Heart left ventricle (tissue), 16 donors: ENCODE measurements around the gene MOB1A. TPM values are rescaled to one million over a fixed set of nuclear protein-coding genes. Genes with fewer than 3 reads are reported as not detected.
"Not testable (repeated sequence)": the region's sequence is repeated elsewhere in the genome, so short reads cannot be mapped to it uniquely, and the experiment has no call there.

Source experiments
- ATAC-seq, 4 donors: fragments of 200-7000 bp; cut with Tn5 transposase; one replicate each; pipeline ENCODE4 v1.9.1; 2020 to 2022; ENCODE audit warnings: moderate library complexity in 4 of 4, mild to moderate bottlenecking in 3 of 4, moderate number of reproducible peaks in 1 of 4
- DNase-seq, 5 donors: peaks; one replicate each; pipeline ENCODE4 v3.0.0-alpha.2; 2020
- H3K27ac ChIP-seq, 12 donors: fragments of 200-600 bp; sonication (generic) in 4 of 12; one replicate each; pipeline versions ENCODE4 v1.5.0 to v1.8.0; 2016 to 2022; ENCODE audit warnings: mild to moderate bottlenecking in 2 of 12
- H3K27me3 ChIP-seq, 9 donors: fragments of 200-600 bp; sonication (generic) in 2 of 9; one replicate each; pipeline versions ENCODE4 v1.5.1 to v1.8.0; 2016 to 2022; ENCODE audit warnings: mild to moderate bottlenecking in 3 of 9
- H3K36me3 ChIP-seq, 9 donors: fragments of 200-600 bp; sonication (generic) in 2 of 9; one replicate each; pipeline versions ENCODE4 v1.5.0 to v1.8.0; 2018 to 2022; ENCODE audit warnings: mild to moderate bottlenecking in 2 of 9
- H3K4me1 ChIP-seq, 12 donors: fragments of 200-600 bp; sonication (generic) in 4 of 12; one replicate each; pipeline versions ENCODE4 v1.5.0 to v1.8.0; 2016 to 2022; ENCODE audit warnings: mild to moderate bottlenecking in 3 of 12
- H3K4me3 ChIP-seq, 12 donors: fragments of 200-600 bp; sonication (generic) in 4 of 12; one replicate each; pipeline versions ENCODE4 v1.5.0 to v1.8.0; 2017 to 2022; ENCODE audit warnings: mild to moderate bottlenecking in 9 of 12, moderate library complexity in 4 of 12
- H3K9me3 ChIP-seq, 12 donors: fragments of 200-600 bp; sonication (generic) in 4 of 12; one replicate each; pipeline versions ENCODE4 v1.5.0 to v1.8.0; 2016 to 2022; ENCODE audit warnings: mild to moderate bottlenecking in 1 of 12
- CTCF ChIP-seq, 12 donors: fragments of 200-600 bp; sonication (generic) in 4 of 12; IDR thresholded peaks; one replicate each; pipeline versions ENCODE4 v1.5.0 to v1.8.0; 2018 to 2022; ENCODE audit warnings: antibody characterized with exemption in 12 of 12, mild to moderate bottlenecking in 5 of 12
- POLR2A ChIP-seq, 2 donors: fragments of 450-650 bp; IDR thresholded peaks; one replicate each; pipeline ENCODE4 v1.6.1; 2017; ENCODE audit warnings: antibody characterized with exemption in 2 of 2, mild to moderate bottlenecking in 2 of 2, moderate library complexity in 2 of 2
- WGBS, 4 donors: extraction: QIAGEN DNeasy Blood & Tissue Kit in 2 of 4; methylation state at CpG; one replicate each; pipeline versions ENCODE4 v1.1.5 to v1.1.7; 2013 to 2018; 5-methylcytosine and 5-hydroxymethylcytosine counted together
- intact Hi-C, 10 donors: fragments of 100-400 bp; cut with DNase I; formaldehyde crosslinking; loops; one replicate each; pipeline versions ENCODE4 v1.11.1 to v1.14.2; 2022
- polyA plus RNA-seq, 2 donors: library from polyadenylated mRNA; stranded (reverse); fragments of 200-250 nt; gene quantifications; one replicate each; pipeline ENCODE4 v1.2.3, GENCODE V29; 2013
- total RNA-seq, 9 donors: library from RNA; depleted of rRNA in 2 of 9; stranded (reverse); fragments of >200 nt in 2 of 9; fragmentation: NEBNext Ultra II Directional in 3 of 9; extraction: Animal tissue kit (Norgen Biotek cat#: 25700) in 3 of 9; gene quantifications; one replicate each; pipeline versions ENCODE4 v1.1.0 to v1.2.4, GENCODE V29; 2016 to 2023
- donor health status: ischemic (EF 13 %, LVEDD 7.1; RV severe dilation, severe dysfunction).
- donor health status: healthy with polysubstance abuse.
- donor health status: DM: no; HTN: yes; CAD: no.
- donor health status: DM: no; HTN: no; CAD: no.
- donor health status: ischemic (EF 25% LVEDD 6.9; RV normal size, moderate dysfunction).
- donor health status: ischemic (EF 25% LVEDD 5.7; RV mildly dilated, moderate dysfunction).
- donor health status: healthy.
- donor health status: DM: yes; HTN: yes; CAD: no.
- donor health status: ischemic (EF 35%, LVEDD 5.7; RV mildly dilated, moderate dysfunction).
- donor health status: nonischemic (EF 11% LVEDD 7.7; RV severe dilation, severe dysfunction).
- donor health status: DM: yes; HTN: yes; CAD: no.
- donor health status: PGD.
- donor health status: ischemic (EF 29% LVEDD 5.4; RV normal size, mild dysfunction).
- donor health status: nonischemic (EF 23%, LVEDD 6.1; RV moderate dilation, normal function).

The MOB1A gene
- total and polyA plus RNA-seq, 11 donors, result 15.0 to 104 (median 53.5) TPM

GRCh38 chr2:74188696-74189095, 10.0 kb upstream of the MOB1A start:
- Histone ChIP-seq H3K4me3 (no peak overlapping the region), H3K9me3 (no peaks in the 10 kb centered on the region), H3K4me1 (peaks cover 0 to 11% (median 0%) of the 10 kb centered on the region in 12 donors), H3K36me3 (no peaks in the 10 kb centered on the region), H3K27ac (no peak overlapping the region), H3K27me3 (no peaks in the 10 kb centered on the region)
- intact Hi-C loops, result no loop called here
- 93 to 97% (median 95%) methylated on average over 3 of the region's 3 CpGs for WGBS, 4 donors
- no peak for TF ChIP-seq CTCF (IDR thresholded peaks at IDR 0.05)
- TF ChIP-seq POLR2A (IDR thresholded peaks at IDR 0.05), result no peak
- no peak for DNase-seq
- no peak for ATAC-seq

DNA sequence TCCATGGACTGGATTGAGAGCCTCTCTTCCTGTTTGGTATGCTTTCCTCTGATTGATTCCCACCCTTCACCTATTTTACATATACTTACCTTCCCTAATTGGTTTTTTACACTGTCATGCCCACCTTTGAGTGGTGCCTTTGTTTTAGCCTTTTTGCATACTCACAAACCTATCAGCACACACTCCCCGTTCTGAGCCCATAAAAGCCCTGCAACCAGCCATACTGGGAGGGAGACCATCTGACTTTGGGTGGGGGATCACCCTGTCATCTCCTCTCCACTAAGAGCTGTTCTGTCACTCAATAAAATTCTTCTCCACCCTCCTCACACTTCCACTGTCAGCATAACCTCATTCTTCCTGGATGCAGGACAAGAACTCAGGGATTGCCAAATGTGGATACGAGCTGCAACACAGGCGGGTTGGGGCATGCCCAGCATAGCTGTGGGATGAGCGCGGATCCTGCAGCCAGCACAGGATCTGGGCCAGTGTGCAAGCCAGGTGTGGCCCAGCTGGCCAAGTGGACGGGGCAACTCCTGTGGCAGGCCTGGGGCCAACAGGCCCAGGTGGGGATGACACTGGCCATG, 9.4 kb upstream of the MOB1A start:
- Histone ChIP-seq H3K27ac (no peak overlapping the region), H3K9me3 (no peaks in the 10 kb centered on the region), H3K4me1 (peaks cover 0 to 11% (median 0%) of the 10 kb centered on the region in 12 donors), H3K36me3 (no peaks in the 10 kb centered on the region), H3K4me3 (no peak overlapping the region), H3K27me3 (no peaks in the 10 kb centered on the region)
- no peak for TF ChIP-seq CTCF (IDR thresholded peaks at IDR 0.05)
- TF ChIP-seq POLR2A (IDR thresholded peaks at IDR 0.05), result no peak
- peak; percentile 34 to 87 (median 58) for ATAC-seq
- peak in 1 of 5 donors; percentile 36 for DNase-seq
- 50 to 81% (median 66%) methylated on average over 5 to 6 of the region's 6 CpGs for WGBS, 4 donors
- intact Hi-C loops, result no loop called here

GRCh38 chr2:74186706-74187105, 8.0 kb upstream of the MOB1A start:
- 94 to 96% (median 95%) methylated on average over 15 of the region's 15 CpGs for WGBS, 4 donors

GRCh38 chr2:74186038-74186437, 7.4 kb upstream of the MOB1A start:
- H3K36me3 ChIP-seq, result no peaks in the 10 kb centered on the region
- H3K4me1 ChIP-seq, result peaks cover 0 to 21% (median 0%) of the 10 kb centered on the region in 12 donors
- WGBS, 4 donors, result 79 to 81% (median 80%) methylated on average over 9 of the region's 9 CpGs
- peak overlapping the region in 2 of 12 donors; percentile 17 to 93 for H3K27ac ChIP-seq
- H3K9me3 ChIP-seq, result no peaks in the 10 kb centered on the region
- TF ChIP-seq CTCF (IDR thresholded peaks at IDR 0.05), result no peak
- no peak for TF ChIP-seq POLR2A (IDR thresholded peaks at IDR 0.05)
- ATAC-seq (peak; percentile 45 to 80 (median 53)), DNase-seq (peak in 4 of 5 donors; percentile 25 to 41 (median 34))
- H3K27me3 ChIP-seq, result no peaks in the 10 kb centered on the region
- H3K4me3 ChIP-seq, result no peak overlapping the region
- intact Hi-C loops, result no loop called here

More at GRCh38 chr2:74186706-74187105, 8.0 kb upstream of the MOB1A start:
- Histone ChIP-seq H3K27ac (peak overlapping the region in 1 of 12 donors; percentile 93), H3K4me1 (peaks cover 0 to 20% (median 0%) of the 10 kb centered on the region in 12 donors)
- H3K27me3 ChIP-seq, H3K36me3 ChIP-seq, H3K9me3 ChIP-seq, DNase-seq, ATAC-seq, intact Hi-C loops, H3K4me3 ChIP-seq: not testable (repeated sequence)

DNA sequence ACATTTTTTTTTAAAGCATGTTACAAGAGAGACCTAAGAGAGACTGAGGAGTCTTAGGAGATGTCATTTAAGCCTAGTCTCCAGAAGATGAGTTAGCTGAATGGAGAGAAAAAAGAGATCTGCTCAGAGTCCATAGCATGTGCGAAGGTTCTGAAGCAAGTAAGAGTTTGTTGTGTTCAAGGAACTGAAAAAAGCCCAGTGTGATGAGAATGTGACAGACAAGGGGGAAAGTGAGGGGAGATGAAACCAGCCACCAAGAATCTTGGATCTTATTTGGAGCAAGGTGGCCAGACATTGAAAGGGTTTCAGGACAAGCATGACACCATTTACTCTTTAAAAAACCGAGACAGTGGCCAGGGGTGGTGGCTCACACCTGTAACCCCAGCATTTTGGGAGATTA, 5.2 kb upstream of the MOB1A start:
- TF ChIP-seq CTCF (IDR thresholded peaks at IDR 0.05) (no peak), POLR2A (IDR thresholded peaks at IDR 0.05) (no peak)
- no peak for DNase-seq
- no peaks in the 10 kb centered on the region for H3K9me3 ChIP-seq
- ATAC-seq, result no peak
- no peak overlapping the region for H3K4me3 ChIP-seq
- H3K27ac ChIP-seq, result peak overlapping the region in 1 of 12 donors; percentile 28
- H3K36me3 ChIP-seq, result no peaks in the 10 kb centered on the region
- no peaks in the 10 kb centered on the region for H3K27me3 ChIP-seq
- 81 to 88% (median 84%) methylated on average over 2 of the region's 2 CpGs for WGBS, 4 donors
- intact Hi-C loops, result no loop called here
- H3K4me1 ChIP-seq, result peaks cover 0 to 34% (median 0%) of the 10 kb centered on the region in 12 donors
